ENCODE results near the gene TLN1. TPM values are rescaled to one million over a fixed set of nuclear protein-coding genes. Genes with fewer than 3 reads are reported as not detected.

The TLN1 gene
- total RNA-seq, 2 donors from 2014 or later: 273 to 370 TPM

- H3K27me3 ChIP-seq: no peaks in the 10 kb centered on the region
- no peak for DNase-seq (ENCODE audit: low spot score)
- no peaks in the 10 kb centered on the region for H3K9me3 ChIP-seq
- TF ChIP-seq, protein P1, sequence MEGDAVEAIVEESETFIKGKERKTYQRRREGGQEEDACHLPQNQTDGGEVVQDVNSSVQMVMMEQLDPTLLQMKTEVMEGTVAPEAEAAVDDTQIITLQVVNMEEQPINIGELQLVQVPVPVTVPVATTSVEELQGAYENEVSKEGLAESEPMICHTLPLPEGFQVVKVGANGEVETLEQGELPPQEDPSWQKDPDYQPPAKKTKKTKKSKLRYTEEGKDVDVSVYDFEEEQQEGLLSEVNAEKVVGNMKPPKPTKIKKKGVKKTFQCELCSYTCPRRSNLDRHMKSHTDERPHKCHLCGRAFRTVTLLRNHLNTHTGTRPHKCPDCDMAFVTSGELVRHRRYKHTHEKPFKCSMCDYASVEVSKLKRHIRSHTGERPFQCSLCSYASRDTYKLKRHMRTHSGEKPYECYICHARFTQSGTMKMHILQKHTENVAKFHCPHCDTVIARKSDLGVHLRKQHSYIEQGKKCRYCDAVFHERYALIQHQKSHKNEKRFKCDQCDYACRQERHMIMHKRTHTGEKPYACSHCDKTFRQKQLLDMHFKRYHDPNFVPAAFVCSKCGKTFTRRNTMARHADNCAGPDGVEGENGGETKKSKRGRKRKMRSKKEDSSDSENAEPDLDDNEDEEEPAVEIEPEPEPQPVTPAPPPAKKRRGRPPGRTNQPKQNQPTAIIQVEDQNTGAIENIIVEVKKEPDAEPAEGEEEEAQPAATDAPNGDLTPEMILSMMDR (IDR thresholded peaks at IDR 0.05): no peak
- H3K36me3 ChIP-seq: no peaks in the 10 kb centered on the region
- peaks cover 0 to 9% of the 10 kb centered on the region in 2 donors for H3K4me1 ChIP-seq
- H3K27ac ChIP-seq: no peak overlapping the region
- H3K4me3 ChIP-seq: no peak overlapping the region
Observed at GRCh38 chr9:35652829-35653209, 79.2 kb downstream of the TLN1 start.

DNA sequence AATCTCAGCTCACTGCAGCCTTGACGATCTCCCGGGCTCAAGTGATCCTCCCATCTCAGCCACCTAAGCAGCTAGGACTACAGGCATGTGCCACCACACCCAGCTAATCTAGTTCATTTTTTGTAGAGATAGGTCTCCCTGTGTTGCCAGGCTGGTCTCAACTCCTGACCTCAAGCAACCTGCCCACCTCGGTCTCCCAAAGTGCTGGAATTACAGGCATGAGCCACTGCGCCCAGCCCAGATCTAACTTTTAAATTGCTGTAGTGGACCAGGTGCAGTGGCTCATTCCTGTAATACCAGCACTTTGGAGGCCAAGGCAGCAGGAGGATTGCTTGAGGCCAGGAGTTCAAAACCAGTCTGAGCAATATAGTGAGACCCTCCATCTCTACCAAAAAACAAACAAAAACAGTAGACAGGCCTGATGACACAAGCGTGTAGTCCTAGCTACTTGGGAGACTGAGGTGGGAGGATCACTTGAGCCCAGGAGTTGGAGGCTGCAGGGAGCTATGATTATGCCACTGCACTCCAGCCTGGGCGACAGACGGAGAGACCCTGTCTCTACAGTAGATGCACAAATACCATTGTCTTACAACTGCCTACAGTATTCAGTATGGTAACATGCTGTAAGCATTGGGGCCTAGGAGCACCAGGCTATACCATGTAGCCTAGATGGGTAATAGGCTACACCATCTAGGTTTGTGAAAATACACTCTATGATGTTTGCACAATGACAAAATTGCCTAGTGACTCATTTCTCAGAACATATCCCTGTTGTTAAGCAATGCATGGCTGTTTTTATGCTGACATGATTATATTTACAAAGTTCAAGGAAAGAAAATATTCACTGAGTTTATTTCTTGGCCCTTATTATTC is 79.8 kb downstream of the TLN1 start:
- DNase-seq (ENCODE audit: low spot score): no peak
- Histone ChIP-seq H3K27ac (no peak overlapping the region), H3K9me3 (no peaks in the 10 kb centered on the region), H3K27me3 (no peaks in the 10 kb centered on the region), H3K4me3 (no peak overlapping the region), H3K36me3 (no peaks in the 10 kb centered on the region), H3K4me1 (peaks cover 0 to 8% of the 10 kb centered on the region in 2 donors)
- TF ChIP-seq, protein P1 (IDR thresholded peaks at IDR 0.05): no peak

DNA sequence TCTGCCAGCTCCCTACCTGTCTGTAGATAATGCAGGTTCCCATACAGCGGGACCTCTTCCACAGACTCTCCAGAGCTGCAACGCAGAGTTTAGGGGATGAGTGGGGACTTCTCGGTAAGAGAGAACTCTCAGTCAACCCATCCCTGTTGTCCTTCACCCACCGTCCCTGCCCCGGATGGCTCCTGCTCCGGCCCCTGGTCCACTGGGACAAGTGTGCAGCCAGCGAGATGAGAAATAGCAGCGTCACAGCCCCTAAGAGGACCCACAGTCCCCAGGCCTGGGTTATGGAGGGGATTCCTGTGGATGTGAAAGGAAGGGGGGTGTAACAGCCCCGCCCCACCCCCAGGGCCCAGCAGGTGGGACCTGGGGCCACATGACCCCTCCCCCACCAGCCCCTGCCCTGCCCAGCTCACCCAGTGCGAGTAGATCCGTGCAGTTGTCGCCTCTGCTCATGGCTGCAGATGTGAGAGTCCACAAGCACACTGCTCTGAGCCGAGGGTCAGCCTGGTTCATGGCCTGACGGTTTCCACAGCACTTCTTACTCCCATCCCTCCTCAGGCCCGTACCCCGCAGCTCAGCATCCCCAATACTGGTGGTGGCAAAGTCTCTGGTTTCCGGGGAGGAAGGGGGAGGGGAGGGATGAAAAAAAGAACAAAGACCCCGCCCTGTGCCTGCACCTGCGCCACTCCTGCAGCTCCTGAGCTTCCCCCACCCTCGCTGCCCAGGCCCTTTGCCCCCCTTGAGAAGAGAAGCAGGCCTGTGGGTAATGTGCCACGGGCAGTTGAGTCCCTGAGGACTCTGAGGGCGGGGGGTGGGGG is 81.4 kb downstream of the TLN1 start, which contains the start of gene SIT1:
Gene SIT1 (minus strand): TSS at position 591 of the 818 bp plus-strand sequence. CDS start 78 bp downstream, at position 513.
- peak within 1 kb of the TSS; percentile 41 to 42 for H3K27ac ChIP-seq
- H3K4me3 ChIP-seq: peak within 1 kb of the TSS in 1 of 2 donors; percentile 6
- H3K4me1 ChIP-seq: peaks cover 0 to 14% of the 10 kb centered on the region in 2 donors
- no peak for DNase-seq (ENCODE audit: low spot score)
- H3K36me3 ChIP-seq: no peaks in the 10 kb centered on the region
- TF ChIP-seq, protein P1 (IDR thresholded peaks at IDR 0.05): no peak
- no peaks in the 10 kb centered on the region for H3K27me3 ChIP-seq
- H3K9me3 ChIP-seq: no peaks in the 10 kb centered on the region

DNA sequence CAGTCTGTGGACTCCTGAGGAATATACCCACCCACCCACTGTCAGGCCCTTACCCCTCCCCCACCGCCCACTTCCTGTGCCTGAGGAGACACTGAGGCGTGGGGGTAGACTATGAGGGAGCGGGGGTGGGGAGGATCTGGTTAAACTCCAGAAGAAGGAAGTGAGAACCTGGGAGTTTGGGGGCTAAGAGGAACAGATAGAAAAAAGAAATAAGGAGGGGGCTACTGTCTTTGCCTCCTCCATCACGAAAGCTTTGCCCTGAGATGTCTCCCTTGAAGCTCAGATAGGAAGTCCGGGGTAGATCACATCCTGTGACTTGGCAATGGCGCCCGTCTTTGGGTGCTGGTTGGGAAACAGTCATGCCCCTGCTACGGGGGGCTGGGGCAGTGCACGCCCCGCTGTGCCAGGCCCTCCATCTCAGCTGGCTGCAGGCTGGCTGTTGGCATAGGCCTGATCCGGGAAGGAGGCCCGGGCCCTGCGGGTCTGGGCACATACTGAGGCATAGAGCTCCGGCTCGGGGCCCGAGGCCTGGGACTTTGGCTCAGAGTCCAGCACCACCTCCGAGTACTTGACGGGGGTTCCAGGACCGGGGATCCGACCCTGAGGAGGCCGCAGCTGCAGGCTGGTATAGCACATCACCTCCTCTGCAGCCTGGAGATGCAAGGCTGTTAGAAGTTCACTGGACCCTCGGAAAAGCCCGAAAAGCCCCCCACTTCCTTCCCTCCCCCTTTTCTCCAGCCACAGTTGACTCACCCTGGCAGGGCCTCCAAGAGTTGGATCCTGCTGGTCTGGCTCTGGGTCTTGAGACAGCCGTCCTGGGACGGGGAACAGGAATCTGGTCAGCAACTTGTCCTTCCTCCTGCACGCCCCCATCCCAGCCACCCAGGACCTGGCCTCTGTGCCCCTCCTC is 82.3 kb downstream of the TLN1 start:
- Histone ChIP-seq H3K27ac (peak overlapping the region; percentile 41 to 42), H3K9me3 (no peaks in the 10 kb centered on the region), H3K27me3 (no peaks in the 10 kb centered on the region), H3K4me1 (peaks cover 0 to 15% of the 10 kb centered on the region in 2 donors), H3K4me3 (peak overlapping the region in 1 of 2 donors; percentile 6), H3K36me3 (no peaks in the 10 kb centered on the region)
- DNase-seq (ENCODE audit: low spot score): no peak
- TF ChIP-seq, protein P1 (IDR thresholded peaks at IDR 0.05): no peak

Small RNA genes within 50 kb of the gene (microRNA-seq; reads per million reads assigned to microRNA genes)
- 0 to 0.71 reads per million in 2 donors for gene MIR6852 (ENCODE audit: borderline number of aligned reads in 2 of 2, borderline replicate concordance in 1 of 2)
- 0.71 to 1.4 reads per million in 2 donors for gene MIR6853 (ENCODE audit: borderline number of aligned reads in 2 of 2, borderline replicate concordance in 1 of 2)

Other genes with a start within 250 kb of the TLN1 start
- 10 to 100 TPM; 33.0 to 49.1 TPM for gene RUSC2, start 242.1 kb downstream of the TLN1 start, total RNA-seq
- gene TESK1, start 126.9 kb downstream of the TLN1 start, total RNA-seq: 10 to 100 TPM; 16.5 to 28.0 TPM
- gene CD72, start 113.8 kb downstream of the TLN1 start, total RNA-seq: 1 to 10 TPM in 1 of 2 donors, under 1 TPM in 1; 0.79 to 1.3 TPM
- gene SIT1, start 81.3 kb downstream of the TLN1 start, total RNA-seq: under 1 TPM in 1 of 2 donors, not detected in 1; 0.55 TPM
- gene RMRP, start 74.2 kb downstream of the TLN1 start, total RNA-seq: 100 to 1,000 TPM in 1 of 2 donors, not detected in 1; 431 TPM
- gene CCDC107, start 73.9 kb downstream of the TLN1 start, total RNA-seq: 10 to 100 TPM; 38.5 to 64.3 TPM
- gene ARHGEF39, start 67.0 kb downstream of the TLN1 start, total RNA-seq: under 1 TPM in 1 of 2 donors, not detected in 1; 0.44 TPM
- gene CA9, start 58.3 kb downstream of the TLN1 start, total RNA-seq: 1 to 10 TPM; 5.5 to 5.9 TPM
- 100 to 1,000 TPM; 599 to 915 TPM for gene TPM2, start 42.3 kb downstream of the TLN1 start, total RNA-seq
- gene CREB3, start 471 bp upstream of the TLN1 start, total RNA-seq: 10 to 100 TPM; 34.6 to 48.5 TPM
- 10 to 100 TPM; 64.1 to 76.3 TPM for gene GBA2, start 17.0 kb upstream of the TLN1 start, total RNA-seq
- gene RGP1, start 17.1 kb upstream of the TLN1 start, total RNA-seq: 10 to 100 TPM; 21.3 to 25.7 TPM
- gene MSMP, start 22.1 kb upstream of the TLN1 start, total RNA-seq: not detected
- 10 to 100 TPM; 17.7 to 27.2 TPM for gene NPR2, start 59.4 kb upstream of the TLN1 start, total RNA-seq
- 1 to 10 TPM; 1.6 to 4.1 TPM for gene SPAG8, start 80.1 kb upstream of the TLN1 start, total RNA-seq
- gene HINT2, start 82.8 kb upstream of the TLN1 start, total RNA-seq: 10 to 100 TPM; 31.3 to 35.0 TPM
- gene FAM221B, start 96.5 kb upstream of the TLN1 start, total RNA-seq: not detected
- gene TMEM8B, start 97.0 kb upstream of the TLN1 start, total RNA-seq: 10 to 100 TPM; 10.3 TPM
- not detected for gene OR13J1, start 138.2 kb upstream of the TLN1 start, total RNA-seq
- gene HRCT1, start 174.0 kb upstream of the TLN1 start, total RNA-seq: 10 to 100 TPM in 1 of 2 donors, 1 to 10 TPM in 1; 4.9 to 12.5 TPM
- gene SPAAR, start 177.3 kb upstream of the TLN1 start, total RNA-seq: 1 to 10 TPM; 3.8 to 6.3 TPM
- gene OR2S2, start 226.0 kb upstream of the TLN1 start, total RNA-seq: not detected

Data from right atrium auricular region (tissue), 2 donors.